Tibial artery (tissue), 4 donors: ENCODE measurements around the gene MS4A3.
"Not testable (repeated sequence)": the region's sequence is repeated elsewhere in the genome, so short reads cannot be mapped to it uniquely, and the experiment has no call there.

Experiments used
- DNase-seq, 2 donors: peaks; one replicate each; pipeline ENCODE4 v3.0.0-alpha.2; 2019
- H3K27ac ChIP-seq, 2 donors: fragments of 200-600 bp; sonication (generic) in 1 of 2; 1 replicate in 1 of 2; 2 replicates in 1 of 2; pipeline ENCODE4 v1.5.1; 2018 to 2019; ENCODE audit warnings: mild to moderate bottlenecking in 1 of 2
- H3K27me3 ChIP-seq, 2 donors: fragments of 200-600 bp; sonication (generic) in 1 of 2; one replicate each; pipeline versions ENCODE4 v1.5.1 to v1.6.0; 2016 to 2019
- H3K36me3 ChIP-seq, 3 donors: fragments of 200-600 bp; sonication (generic) in 2 of 3; one replicate each; pipeline ENCODE4 v1.5.1; 2016 to 2019; ENCODE audit warnings: mild to moderate bottlenecking in 2 of 3
- H3K4me1 ChIP-seq, 4 donors: fragments of 200-600 bp; sonication (generic) in 2 of 4; 1 replicate in 3 of 4; 2 replicates in 1 of 4; pipeline ENCODE4 v1.5.1; 2016 to 2019
- H3K4me3 ChIP-seq, 2 donors: fragments of 200-600 bp; sonication (generic) in 1 of 2; 1 replicate in 1 of 2; 2 replicates in 1 of 2; pipeline ENCODE4 v1.5.1; 2018 to 2019; ENCODE audit warnings: mild to moderate bottlenecking in 2 of 2
- H3K9me3 ChIP-seq, 3 donors: fragments of 200-600 bp; sonication (generic) in 1 of 3; one replicate each; pipeline ENCODE4 v1.5.1; 2016 to 2019
- CTCF ChIP-seq, 2 experiments: fragments of 200-600 bp in 1 of 2; fragments of 450-650 bp in 1 of 2; IDR thresholded peaks; one replicate each; pipeline ENCODE4 v1.5.1; 2017 to 2019; ENCODE audit warnings: antibody characterized with exemption in 2 of 2, mild to moderate bottlenecking in 1 of 2, moderate library complexity in 1 of 2
- intact Hi-C: fragments of 100-400 bp; cut with DNase I; formaldehyde crosslinking; loops from one replicate; pipeline ENCODE4 v1.15.0; 2023; ENCODE audit warnings: low total_unique reads

MS4A3 gene

GRCh38 chr11:60059052-60059451 is 2.6 kb downstream of the MS4A3 start:
- H3K27ac ChIP-seq: no peak overlapping the region
- H3K36me3 ChIP-seq: no peaks in the 10 kb centered on the region
- no peaks in the 10 kb centered on the region for H3K9me3 ChIP-seq
- no peaks in the 10 kb centered on the region for H3K4me1 ChIP-seq
- intact Hi-C loops: no loop called here
- no peak overlapping the region for H3K4me3 ChIP-seq
- no peaks in the 10 kb centered on the region for H3K27me3 ChIP-seq
- no peak for DNase-seq
- no peak for TF ChIP-seq CTCF (IDR thresholded peaks at IDR 0.05)

GRCh38 chr11:60059521-60060240 is 3.2 kb downstream of the MS4A3 start:
- no peaks in the 10 kb centered on the region for H3K4me1 ChIP-seq
- no peaks in the 10 kb centered on the region for H3K9me3 ChIP-seq
- no peak overlapping the region for H3K4me3 ChIP-seq
- no peaks in the 10 kb centered on the region for H3K27me3 ChIP-seq
- TF ChIP-seq CTCF (IDR thresholded peaks at IDR 0.05): no peak
- H3K27ac ChIP-seq: no peak overlapping the region
- DNase-seq: no peak
- H3K36me3 ChIP-seq: no peaks in the 10 kb centered on the region
- intact Hi-C loops: no loop called here

GRCh38 chr11:60064111-60064510 is 7.6 kb downstream of the MS4A3 start:
- DNase-seq: no peak
- Histone ChIP-seq H3K36me3 (no peaks in the 10 kb centered on the region), H3K4me1 (no peaks in the 10 kb centered on the region), H3K9me3 (no peaks in the 10 kb centered on the region), H3K4me3 (no peak overlapping the region), H3K27me3 (no peaks in the 10 kb centered on the region), H3K27ac (no peak overlapping the region)
- TF ChIP-seq CTCF (IDR thresholded peaks at IDR 0.05): no peak
- intact Hi-C loops: no loop called here

- no peak overlapping the region for H3K4me3 ChIP-seq
- no peaks in the 10 kb centered on the region for H3K9me3 ChIP-seq
- intact Hi-C loops: no loop called here
- H3K4me1 ChIP-seq: no peaks in the 10 kb centered on the region
- DNase-seq: no peak
- H3K27ac ChIP-seq: no peak overlapping the region
- TF ChIP-seq CTCF (IDR thresholded peaks at IDR 0.05): no peak
- no peaks in the 10 kb centered on the region for H3K27me3 ChIP-seq
- H3K36me3 ChIP-seq: no peaks in the 10 kb centered on the region
Observed at GRCh38 chr11:60065801-60066200, 9.3 kb downstream of the MS4A3 start.

- Histone ChIP-seq H3K4me1 (no peaks in the 10 kb centered on the region), H3K36me3 (no peaks in the 10 kb centered on the region), H3K4me3 (no peak overlapping the region), H3K27ac (no peak overlapping the region), H3K27me3 (no peaks in the 10 kb centered on the region), H3K9me3 (no peaks in the 10 kb centered on the region)
- intact Hi-C loops: no loop called here
- DNase-seq: no peak
- TF ChIP-seq CTCF (IDR thresholded peaks at IDR 0.05): no peak
Observed at GRCh38 chr11:60069450-60069849, 13.0 kb downstream of the MS4A3 start.

- H3K4me3 ChIP-seq, H3K27me3 ChIP-seq, intact Hi-C loops, H3K36me3 ChIP-seq, DNase-seq, H3K9me3 ChIP-seq, H3K4me1 ChIP-seq, H3K27ac ChIP-seq: not testable (repeated sequence)
Observed at GRCh38 chr11:60071644-60072043, 15.2 kb downstream of the MS4A3 start.
